ENCODE data around the gene ING5.

DNA sequence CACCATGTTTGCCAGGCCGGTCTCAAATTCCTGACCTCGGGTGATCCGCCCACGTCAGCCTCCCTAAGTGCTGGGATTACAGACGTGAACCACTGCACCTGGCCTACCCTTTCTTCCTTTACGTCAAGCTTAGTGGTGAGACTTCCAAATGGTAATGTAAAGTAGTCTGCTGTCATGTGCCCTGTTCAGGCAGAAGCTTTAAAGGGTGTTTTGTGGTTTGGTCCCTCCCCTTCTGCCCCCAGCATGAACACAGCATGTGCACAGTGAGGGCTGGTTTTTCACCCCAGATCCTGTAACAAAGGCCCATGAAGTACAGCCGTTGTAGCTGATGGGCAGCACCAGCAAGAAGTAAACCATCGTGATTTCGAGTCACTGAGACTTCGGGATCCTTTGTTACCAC is 12.5 kb upstream of the ING5 start:
- TF ChIP-seq CTCF (IDR thresholded peaks at IDR 0.05) (no peak), POLR2A (IDR thresholded peaks at IDR 0.05) (no peak)

Data from uterus (tissue), 2 donors.